HG03159 (cell line): Measurements from ENCODE around the gene ISG20.
"Not testable (repeated sequence)": the region's sequence is repeated elsewhere in the genome, so short reads cannot be mapped to it uniquely, and the experiment has no call there.

ENCODE experiments used
- ATAC-seq: cut with Tn5 transposase; IDR thresholded peaks from one replicate; pipeline ENCODE4 v1.9.1; 2021; ENCODE audit warnings: mild to moderate bottlenecking, moderate library complexity; ENCODE audit not compliant: unreplicated experiment

ISG20 gene

DNA sequence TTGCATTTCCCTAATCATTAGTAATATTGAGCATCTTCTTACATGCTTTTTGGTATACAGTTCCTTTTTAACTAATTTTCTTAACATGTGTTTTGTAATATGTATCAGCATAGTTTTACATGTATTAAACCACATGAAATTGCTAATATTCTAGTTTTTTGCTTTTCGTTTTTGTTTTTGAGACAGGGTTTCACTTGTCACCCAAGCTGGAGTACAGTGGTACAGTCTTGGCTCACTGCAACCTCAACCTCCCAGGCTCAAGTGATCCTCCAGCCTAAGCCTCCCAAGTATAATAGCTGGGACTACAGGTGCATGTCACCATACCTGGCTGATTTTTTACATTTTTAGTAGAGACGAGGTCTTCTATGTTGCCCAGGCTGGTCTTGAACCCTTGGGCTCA, 4.4 kb upstream of the ISG20 start:
- ATAC-seq: no peak

DNA sequence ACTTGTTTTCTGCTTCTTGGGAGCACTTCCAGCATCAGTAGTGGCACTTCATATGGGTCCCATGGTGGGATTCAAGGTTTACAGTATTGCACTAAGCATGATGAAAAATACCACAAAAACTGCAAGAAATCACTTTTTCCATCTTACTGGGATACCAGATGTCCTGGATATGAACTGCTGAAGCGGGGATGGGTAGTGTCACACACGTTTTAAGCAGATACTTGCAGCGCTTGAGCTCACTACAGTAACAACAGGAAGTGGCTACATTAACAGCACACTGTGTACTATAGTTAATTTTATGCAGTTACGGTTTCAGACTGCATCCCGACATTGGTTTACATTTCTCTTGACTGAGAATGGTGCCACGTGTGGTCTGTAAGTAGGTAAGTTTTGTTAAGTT, 3.5 kb upstream of the ISG20 start:
- peak; percentile 36 for ATAC-seq

DNA sequence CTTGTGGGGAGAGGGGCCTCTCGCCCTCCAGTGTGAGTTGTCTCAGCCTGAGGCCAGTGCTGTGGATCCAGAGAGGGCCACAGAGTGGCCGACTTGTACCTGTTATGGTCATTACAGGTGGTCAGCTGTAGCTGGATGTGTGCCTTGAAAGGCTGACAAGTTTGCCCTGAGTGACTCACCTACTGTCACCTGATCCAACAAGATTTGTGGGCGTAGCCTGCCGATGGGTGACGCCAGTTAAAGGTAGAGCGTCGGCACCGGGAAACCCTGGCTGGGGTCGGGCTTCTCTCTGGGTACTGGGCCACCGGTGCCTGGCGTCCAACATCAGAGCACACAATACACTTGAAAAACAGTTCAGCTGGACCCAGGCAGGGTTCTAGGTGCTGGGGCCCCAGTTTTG, 2.8 kb upstream of the ISG20 start:
- no peak for ATAC-seq

DNA sequence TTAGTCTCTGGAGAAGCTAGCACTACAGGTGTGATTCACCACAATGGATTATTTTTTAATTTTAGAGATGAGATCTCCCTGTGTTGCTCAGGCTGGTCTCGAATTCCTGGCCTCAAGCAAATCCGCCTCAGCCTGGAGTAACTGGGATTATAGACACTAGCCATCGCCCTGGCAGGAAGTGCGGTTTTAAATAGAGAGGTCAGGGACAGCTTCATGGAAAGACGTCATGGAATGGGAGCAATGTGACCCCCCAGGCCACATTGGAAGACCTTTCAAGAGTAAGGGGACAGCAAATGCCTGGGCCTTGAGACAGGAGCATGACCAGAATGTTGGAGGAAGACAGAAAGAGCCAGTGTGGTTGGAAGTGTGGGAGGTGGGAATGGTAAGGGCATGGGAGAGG, 2.2 kb upstream of the ISG20 start:
- no peak for ATAC-seq

DNA sequence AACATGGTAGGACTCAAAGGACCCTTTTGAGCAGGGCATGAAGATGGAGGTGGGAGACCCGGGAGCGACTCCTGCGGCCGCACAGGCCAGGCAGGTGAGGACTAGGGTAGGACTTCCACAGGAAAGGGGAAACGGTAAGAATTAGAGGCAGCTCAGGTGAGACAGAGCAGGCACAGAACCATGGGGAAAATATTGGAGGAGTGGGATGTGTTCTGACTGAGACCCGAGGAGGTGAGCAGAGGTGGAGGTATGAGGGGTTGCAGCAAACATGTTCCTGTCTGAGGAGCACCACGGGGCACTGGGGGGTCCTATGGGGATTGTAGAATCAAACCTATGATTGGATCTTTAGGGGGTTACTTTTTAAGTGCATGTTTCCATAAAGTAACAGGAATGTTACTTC, 1.4 kb upstream of the ISG20 start:
- no peak for ATAC-seq

DNA sequence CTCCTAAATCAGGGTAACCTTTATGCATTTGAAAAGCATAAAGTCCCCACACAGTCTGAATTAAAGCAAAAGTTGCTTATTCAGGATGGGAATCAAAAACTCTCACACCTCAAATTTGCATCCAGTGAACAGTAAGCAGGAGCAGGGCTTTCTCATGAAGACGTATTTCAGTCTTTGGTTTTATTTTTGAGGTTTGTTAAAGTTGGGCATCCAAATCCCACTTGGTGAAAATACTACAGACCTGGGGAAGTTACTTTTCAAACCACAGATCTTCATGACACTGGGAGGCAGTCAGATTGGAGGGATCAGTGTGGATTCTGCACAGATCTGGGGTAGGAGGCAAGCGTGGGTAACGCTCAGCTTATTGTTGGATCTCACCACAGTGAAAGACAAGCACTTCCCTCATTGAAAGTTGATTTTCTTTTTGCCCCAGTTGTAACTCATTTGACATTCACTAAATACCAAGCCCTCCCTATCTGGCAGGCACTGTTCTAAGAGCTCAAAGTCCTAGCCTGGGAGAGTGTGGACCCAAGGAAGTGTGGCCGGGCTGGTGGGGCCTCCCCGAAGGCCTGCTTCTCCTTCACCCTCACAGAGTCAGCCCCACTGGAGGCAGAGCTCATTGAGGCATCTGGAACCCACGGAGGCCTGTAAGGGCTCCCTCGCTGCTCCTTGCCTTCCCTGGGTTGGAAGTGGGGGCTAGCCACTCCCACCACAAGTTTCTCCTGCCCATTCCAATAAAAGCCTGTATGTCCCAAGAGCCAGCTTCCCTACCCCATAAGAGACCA, 783 bp upstream of the ISG20 start:
- ATAC-seq: no peak

DNA sequence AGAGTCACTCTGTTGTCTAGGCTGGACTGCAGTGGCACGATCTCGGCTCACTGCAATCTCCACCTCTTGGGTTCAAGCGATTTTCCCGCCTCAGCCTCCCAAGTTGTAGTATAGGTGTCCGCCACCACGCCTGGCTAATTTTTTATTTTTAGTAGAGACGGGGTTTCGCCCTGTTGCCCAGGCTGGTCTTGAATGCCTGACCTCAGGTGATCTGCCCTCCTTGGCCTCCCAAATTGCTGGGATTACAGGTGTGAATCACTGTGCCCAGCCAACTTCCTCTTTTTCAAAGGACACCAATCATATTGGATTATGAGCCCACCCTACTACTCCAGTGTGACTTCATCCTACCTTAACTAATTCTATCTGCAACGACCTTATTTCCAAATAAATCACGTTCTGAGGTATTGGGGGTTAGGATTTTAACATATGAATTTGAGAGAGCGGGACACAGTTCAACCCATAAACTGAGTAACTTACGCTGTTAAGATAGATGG, 3.2 kb downstream of the ISG20 start:
- ATAC-seq: no peak

DNA sequence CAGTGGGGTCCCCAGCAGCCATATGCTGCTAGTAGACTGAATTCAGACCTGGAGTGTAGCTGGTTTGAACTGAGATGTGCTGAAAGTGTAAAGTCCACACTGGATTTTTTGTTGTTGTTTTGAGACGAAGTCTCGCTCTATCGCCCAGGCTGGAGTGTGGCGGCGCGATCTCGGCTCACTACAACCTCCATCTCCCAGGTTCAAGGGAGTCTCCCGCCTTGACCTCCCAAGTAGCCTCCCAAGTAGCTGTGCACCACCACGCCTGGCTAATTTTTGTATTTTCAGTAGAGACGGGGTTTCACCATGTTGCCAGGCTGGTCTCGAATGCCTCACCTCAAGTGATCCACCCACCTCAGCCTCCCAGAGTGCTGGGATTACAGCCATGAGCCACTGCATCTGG, 3.7 kb downstream of the ISG20 start:
- not testable (repeated sequence) for ATAC-seq

DNA sequence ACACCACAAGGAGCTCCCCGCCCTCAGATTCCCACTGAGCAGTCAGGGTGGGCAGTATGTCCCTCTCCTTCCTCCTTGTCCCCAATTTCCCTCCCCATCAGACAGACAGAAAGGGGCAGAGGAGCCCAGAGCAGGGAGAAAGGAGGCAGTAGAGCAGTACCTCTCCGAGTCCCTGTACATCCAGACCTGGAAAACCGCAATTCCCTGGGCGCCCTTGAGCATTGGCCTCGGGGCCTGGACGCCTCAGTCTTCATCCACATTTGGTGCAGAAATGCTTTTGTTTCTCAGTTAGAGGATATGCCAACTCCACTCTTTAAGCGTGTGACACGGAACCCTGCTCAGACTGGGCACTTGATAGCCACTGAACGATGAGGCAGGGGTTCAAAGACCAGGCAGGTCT, 5.9 kb downstream of the ISG20 start:
- ATAC-seq: no peak

DNA sequence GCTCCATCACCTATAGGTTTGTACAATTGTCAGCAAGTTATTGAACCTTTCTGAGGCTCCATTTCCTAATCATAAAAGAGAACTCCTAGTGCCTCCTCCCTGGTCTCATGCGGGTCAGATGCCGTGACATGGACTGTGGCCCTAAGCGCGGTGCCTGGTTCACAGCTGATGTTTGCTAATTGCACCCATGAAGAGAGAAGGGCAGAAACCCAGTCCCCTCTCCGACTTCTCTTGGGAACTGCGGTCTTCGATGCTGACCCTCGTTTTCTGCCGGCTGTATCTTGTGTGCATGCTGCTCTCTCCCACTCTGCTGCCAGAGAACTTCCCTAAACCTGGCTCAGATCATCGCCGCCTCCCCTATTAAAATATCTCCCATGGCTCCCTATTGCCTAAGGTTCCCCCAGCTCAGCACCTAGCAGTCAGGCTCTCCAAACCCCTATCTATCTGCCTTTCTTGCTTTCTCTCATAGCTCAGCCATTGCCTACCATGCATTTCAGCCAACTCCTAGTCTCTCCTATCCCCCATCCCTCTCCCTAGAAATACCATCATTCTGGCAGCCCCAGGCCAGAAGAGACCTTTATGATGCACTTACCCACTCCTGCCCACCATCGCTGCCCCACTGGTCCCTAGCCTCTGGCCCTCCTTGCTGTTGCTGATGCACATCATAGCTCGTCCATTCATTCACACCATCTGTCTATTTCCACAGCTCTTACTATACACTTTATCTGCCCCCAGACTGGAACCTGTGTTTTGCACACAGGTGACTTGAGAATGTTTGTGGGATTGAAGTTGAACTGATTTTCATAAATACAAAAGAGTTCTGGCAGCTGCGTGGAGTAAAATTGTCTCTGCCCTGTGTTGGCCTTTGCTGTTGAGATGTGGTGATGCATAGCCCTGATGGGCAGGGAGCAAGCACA, 6.6 kb downstream of the ISG20 start:
- no peak for ATAC-seq

DNA sequence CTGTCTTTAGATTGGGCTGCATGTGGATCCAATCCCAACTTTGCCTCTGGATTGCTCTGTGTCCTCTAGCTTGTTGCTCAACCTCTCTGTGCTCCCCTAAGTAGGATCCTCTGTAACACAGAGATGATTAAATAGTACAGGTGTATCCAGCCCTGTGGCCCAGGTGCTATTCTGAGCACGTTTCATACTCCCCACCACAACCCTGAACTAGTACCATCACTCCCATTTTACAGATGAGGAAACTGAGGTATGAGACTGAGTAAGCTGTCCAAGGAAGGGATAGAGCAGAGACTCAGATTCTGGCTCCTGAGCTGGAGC, 7.2 kb downstream of the ISG20 start:
- ATAC-seq: no peak

DNA sequence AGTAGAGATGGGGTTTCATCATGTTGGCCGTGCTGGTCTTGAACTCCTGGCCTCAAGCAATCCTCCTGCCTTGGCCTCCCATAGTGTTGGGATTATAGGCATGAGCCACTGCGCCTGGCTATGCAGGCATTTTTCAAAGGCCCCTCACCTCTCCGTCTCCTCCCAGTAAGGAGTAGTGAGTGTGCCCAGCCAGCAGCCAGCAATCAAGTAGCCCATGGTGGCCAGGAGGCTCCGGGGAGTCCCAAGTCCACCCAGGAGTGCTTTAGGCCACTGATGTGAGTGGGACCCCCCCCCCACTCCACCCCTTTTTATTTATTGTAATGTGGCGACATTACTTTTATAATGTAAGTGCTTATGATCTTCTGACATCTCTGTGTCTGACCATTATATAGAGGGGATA, 8.1 kb downstream of the ISG20 start:
- ATAC-seq: no peak

DNA sequence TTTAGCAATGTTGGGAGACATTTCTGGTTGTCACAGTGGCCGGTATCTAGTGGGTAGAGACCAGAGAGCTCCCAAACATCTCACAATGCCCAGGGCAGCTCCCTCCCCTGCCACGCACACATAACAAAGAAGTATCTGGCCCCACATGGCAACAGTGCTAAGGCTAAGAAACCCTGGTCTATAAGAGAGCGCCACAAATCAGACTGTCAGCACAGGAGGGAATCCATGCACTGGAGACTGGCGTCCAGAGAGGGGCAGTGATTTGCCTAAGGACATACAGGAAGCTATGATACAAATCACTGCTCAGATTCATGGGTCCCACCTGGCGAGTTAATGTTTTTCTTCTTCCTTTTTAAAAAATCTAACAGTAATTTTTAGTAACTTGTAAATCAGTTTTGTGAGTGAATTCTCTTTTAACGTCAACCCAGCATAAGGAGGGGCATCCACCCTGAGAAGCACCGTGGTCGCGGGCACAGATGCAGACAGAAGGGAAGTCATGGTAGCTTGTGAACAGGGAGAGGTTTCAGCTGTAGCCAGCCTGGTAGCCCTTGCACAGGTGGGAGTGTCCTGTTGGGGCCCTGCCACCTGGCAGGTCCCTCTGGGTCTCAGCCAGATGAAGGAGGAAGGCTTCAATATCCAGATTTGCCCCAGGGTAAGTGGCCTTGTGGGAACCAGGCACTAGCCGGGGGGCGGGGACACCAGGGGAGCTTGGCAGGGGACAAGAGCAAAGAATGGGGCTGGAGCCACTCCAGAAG, 8.7 kb downstream of the ISG20 start:
- ATAC-seq: no peak

DNA sequence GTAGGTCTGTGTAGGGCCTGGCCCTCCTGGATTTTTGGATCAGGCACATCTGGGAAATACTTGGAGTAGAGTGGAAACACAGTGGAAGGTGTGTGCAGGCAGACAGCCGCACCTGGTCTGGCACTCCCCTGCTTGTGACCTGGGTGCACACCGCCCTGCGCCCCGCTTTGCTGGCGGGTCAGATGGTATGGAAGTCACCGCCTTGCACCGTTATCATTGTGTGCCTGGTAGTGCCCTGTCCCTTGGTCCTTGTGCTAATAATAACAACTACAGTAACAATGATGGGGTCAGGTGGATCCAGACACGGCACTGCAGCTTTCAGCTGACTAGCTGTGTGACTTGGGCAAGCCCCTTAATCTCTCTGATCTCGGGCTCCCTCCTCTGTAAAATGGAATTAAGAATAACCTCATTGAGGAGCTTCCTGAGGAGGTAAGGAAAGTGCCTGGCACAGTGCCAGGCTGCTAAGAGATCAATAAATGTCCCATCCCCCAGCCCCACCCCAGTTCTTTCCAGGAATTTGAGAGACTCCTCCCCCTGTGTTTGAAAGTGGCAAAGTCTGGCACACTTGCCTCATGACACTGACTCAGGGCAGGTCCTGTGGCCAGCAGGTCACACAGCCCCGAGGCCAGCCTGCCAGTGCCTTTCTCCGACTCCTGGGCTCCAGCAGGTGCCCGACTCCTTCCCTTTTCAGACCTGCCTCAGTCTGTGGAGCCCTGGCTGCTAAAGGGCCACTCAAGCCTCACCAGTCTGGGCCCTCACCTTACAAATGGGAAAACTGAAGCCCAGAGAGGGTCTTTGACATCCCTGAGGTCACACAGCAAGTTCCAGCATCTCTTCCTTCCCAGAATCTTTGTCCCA, 9.8 kb downstream of the ISG20 start:
- ATAC-seq: no peak

DNA sequence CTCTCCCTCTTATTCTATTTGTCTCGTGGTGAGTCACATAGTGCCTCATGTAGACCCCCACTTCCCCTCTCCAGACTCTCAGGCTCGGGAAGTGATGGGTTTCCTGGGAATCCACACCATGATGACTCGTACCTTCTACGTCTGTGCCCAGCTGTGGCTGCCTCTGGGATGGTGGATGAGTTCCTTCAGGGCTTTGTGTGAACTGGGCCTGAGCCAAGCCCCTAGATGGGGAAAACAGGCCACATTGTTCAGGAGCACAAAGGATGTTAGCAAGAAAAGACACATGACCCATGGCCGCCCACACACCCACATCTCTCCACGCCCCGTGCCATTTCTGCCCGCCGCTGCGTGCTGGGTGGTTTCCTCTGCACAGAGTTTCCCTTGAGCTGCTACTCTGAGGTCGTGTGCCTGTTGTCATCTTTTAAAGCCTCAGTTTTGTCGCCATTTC, 10.5 kb downstream of the ISG20 start:
- ATAC-seq: no peak

DNA sequence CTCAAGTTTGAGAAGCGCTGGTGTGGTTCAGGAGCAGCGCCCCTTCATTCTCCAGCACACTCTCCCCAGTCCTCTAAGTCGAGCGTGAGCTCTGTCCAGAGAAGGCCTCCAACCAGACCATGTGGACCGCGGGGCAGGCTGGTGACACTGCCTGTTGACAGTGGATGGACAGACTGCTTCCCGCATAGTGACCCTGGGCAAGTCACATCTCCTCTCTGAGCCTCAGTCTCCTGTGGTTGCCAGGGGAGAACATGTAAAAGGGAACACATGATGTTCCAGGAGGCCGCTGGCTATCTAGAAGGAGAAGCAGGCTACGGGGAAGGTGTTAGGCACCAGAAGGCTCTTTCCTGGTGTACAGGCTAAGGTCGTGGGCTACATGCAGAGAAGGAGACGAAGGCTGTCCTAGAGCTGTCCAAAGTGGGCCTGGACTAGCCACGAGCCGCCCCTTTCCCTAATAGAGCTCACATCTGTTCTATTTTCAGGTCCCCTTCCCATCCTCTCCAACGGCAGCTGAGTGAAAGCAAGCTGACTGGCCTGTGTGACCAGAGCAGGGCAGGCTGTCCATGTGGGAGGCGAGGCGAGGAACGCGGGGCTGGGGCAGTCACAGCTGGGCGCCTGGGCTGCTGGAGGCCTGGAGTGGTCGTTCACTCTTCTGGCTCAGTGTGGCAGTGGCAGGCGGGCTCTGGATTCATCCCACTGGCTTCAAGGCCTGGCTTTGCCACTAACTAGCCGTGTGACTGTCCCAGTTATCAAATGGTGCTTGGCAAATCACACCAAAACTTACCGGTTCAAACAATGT, 11.1 kb downstream of the ISG20 start:
- no peak for ATAC-seq

DNA sequence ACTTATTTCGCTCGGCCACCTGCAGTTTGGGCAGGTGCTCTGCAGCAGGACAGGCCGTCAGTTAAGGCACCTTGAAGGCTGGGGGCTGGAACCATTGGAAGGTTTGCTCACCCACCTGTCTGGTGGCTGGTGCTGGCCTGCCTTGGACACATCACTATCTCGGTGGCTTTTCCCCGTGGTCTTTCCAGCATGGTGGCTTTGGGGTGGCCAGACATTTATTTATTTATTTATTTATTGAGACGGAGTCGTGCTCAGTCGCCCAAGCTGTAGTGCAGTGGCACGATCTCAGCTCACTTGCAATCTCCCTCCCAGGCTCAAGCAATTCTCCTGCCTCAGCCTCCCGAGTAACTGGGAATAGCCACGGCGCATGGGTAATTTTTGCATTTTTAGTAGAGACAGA, 11.7 kb downstream of the ISG20 start:
- ATAC-seq: no peak

DNA sequence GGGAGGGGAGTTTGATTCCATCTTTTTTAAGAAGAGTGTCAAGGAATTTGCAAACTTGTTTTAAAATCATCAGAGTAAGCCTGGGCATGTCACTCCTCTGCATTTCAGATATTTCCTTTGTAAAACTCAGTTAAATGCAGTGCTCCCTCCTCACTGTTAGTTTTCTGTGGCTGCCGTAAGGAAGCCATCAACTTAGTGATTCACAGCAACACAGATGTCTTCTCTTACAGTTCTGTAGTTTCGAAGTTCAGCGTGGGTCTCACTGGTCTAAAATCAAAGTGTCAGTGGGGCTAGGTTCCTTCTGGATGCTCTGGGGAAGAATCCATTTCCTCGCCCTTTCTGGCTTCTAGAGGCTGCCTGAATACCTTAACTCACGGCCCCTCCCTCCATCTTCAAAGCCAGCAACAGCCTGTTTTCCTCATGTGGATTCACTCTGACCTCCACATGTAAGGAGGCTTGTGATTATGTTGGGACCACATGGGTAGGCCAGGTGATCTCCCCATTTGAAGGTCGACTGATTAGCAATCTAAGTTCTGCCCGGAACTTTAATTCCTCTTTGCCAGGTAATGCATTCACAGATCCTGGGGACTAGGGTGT, 12.4 kb downstream of the ISG20 start:
- ATAC-seq: no peak

DNA sequence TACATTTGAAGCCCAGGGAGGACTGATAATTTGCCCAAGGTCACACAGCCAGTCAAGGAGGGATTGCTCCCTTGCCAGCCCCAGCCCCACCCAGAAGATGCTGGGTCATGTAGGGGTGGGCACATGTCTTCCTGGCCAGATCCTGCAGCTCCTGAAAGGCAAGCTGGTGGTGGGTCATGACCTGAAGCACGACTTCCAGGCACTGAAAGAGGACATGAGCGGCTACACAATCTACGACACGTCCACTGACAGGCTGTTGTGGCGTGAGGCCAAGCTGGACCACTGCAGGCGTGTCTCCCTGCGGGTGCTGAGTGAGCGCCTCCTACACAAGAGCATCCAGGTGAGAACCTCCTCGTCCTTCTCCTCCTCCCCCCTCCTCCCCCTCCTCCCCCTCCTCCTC, 13.2 kb downstream of the ISG20 start:
- ATAC-seq: no peak
